ENCODE measurements around the gene LTBR. TPM values are rescaled to one million over a fixed set of nuclear protein-coding genes. Genes with fewer than 3 reads are reported as not detected.

The LTBR gene
- total RNA-seq, 1 donor from 2014 or later: 16.4 TPM

- no peak for TF ChIP-seq CTCF (IDR thresholded peaks at IDR 0.05)
- H3K4me3 Mint-ChIP-seq (ENCODE audit: unreplicated experiment): no peak overlapping the region
- H3K27ac Mint-ChIP-seq (ENCODE audit: unreplicated experiment): no peak overlapping the region
- no peak for DNase-seq (ENCODE audit: extremely low spot score, unreplicated experiment)
- no peaks in the 10 kb centered on the region for H3K36me3 Mint-ChIP-seq (ENCODE audit: unreplicated experiment)
- H3K27me3 Mint-ChIP-seq (ENCODE audit: unreplicated experiment): no peaks in the 10 kb centered on the region
- no peaks in the 10 kb centered on the region for H3K9me3 Mint-ChIP-seq (ENCODE audit: unreplicated experiment)
- H3K4me1 Mint-ChIP-seq (ENCODE audit: unreplicated experiment): peaks cover 43% of the 10 kb centered on the region
These were observed 3.5 kb upstream of the LTBR start for GRCh38 chr12:6380141-6381121.

DNA sequence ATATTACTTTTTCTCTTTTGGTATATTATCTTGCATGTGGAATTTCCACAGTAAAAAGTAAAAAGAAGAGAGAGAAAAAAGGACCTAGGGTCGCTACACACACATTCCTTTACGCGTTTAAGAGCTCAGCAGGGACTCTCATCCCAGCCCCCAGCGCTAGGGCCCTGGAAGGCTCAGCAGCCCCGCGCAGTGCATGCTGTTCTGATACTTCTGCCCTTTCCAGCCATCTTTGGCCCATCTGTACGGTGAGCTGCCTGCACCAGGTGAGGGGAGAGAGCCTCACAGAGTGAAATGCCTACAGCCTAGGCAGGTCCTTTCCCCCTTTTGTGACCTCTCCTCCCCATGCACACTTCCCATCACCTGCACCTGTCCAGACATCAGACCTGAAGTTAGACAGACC, 1.6 kb upstream of the LTBR start:
- Mint-ChIP-seq H3K27me3 (ENCODE audit: unreplicated experiment) (no peaks in the 10 kb centered on the region), H3K27ac (ENCODE audit: unreplicated experiment) (peak overlapping the region; percentile 7), H3K4me1 (ENCODE audit: unreplicated experiment) (peaks cover 25% of the 10 kb centered on the region), H3K9me3 (ENCODE audit: unreplicated experiment) (no peaks in the 10 kb centered on the region), H3K36me3 (ENCODE audit: unreplicated experiment) (no peaks in the 10 kb centered on the region), H3K4me3 (ENCODE audit: unreplicated experiment) (no peak overlapping the region)
- no peak for DNase-seq (ENCODE audit: extremely low spot score, unreplicated experiment)
- no peak for TF ChIP-seq CTCF (IDR thresholded peaks at IDR 0.05)

DNA sequence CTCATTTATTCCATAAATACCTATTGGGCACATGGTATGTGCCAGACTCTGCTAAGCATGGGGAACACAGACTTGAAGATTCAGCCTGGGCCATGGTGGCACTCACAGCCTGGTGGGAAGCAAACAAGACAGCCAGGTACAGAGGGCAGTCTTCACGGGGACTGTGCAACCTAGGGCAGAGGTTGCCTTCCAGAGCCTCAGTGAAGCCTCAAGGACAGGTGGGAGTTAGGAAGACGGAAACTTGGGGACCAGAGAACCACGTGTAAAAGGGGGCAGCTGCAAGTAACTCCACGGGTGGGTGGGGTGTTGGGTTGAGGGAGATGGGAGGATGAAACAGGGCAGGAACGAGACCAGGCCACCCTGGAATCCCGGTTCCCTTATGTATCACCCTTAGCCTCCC, 980 bp upstream of the LTBR start:
- no peaks in the 10 kb centered on the region for H3K9me3 Mint-ChIP-seq (ENCODE audit: unreplicated experiment)
- peaks cover 2% of the 10 kb centered on the region for H3K27me3 Mint-ChIP-seq (ENCODE audit: unreplicated experiment)
- H3K4me3 Mint-ChIP-seq (ENCODE audit: unreplicated experiment): no peak overlapping the region
- DNase-seq (ENCODE audit: extremely low spot score, unreplicated experiment): no peak
- H3K4me1 Mint-ChIP-seq (ENCODE audit: unreplicated experiment): peaks cover 22% of the 10 kb centered on the region
- no peak for TF ChIP-seq CTCF (IDR thresholded peaks at IDR 0.05)
- H3K36me3 Mint-ChIP-seq (ENCODE audit: unreplicated experiment): no peaks in the 10 kb centered on the region
- no peak overlapping the region for H3K27ac Mint-ChIP-seq (ENCODE audit: unreplicated experiment)

DNA sequence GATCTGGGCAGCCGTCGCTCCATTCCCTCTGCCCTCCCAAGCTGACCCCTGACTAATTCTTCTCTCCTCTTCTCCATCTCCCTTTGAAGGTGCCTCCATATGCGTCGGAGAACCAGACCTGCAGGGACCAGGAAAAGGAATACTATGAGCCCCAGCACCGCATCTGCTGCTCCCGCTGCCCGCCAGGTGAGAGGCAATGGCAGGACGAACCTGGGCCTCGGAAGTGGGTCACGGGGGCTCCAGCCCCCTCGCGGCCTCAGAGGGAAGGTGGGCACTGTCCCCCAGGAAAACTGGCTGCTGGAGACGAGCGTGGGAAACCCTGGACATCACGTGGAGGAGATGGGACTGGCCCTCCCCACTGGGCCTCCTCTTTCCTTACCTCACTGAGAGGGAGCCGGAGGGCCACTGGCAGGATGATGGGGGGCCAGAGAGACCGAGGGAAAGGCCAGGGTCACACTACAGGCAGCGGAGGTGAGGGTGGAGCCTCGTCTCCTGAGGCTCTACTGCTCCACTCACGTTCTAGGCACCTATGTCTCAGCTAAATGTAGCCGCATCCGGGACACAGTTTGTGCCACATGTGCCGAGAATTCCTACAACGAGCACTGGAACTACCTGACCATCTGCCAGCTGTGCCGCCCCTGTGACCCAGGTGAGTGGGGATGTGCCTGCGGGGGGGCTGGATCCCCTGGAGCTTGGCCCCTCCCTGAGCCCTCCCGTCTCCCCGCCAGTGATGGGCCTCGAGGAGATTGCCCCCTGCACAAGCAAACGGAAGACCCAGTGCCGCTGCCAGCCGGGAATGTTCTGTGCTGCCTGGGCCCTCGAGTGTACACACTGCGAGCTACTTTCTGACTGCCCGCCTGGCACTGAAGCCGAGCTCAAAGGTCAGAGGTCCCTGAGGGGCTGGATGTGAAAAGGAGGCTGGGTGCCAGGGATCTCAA, 806 bp downstream of the LTBR start:
- no peak for TF ChIP-seq CTCF (IDR thresholded peaks at IDR 0.05)
- DNase-seq (ENCODE audit: extremely low spot score, unreplicated experiment): no peak
- H3K36me3 Mint-ChIP-seq (ENCODE audit: unreplicated experiment): no peaks in the 10 kb centered on the region
- no peak overlapping the region for H3K27ac Mint-ChIP-seq (ENCODE audit: unreplicated experiment)
- H3K27me3 Mint-ChIP-seq (ENCODE audit: unreplicated experiment): peaks cover 2% of the 10 kb centered on the region
- no peak overlapping the region for H3K4me3 Mint-ChIP-seq (ENCODE audit: unreplicated experiment)
- peaks cover 20% of the 10 kb centered on the region for H3K4me1 Mint-ChIP-seq (ENCODE audit: unreplicated experiment)
- H3K9me3 Mint-ChIP-seq (ENCODE audit: unreplicated experiment): no peaks in the 10 kb centered on the region

Measured in osteocyte (in vitro differentiated cells).